ENCODE measurements around the gene SEMA5A.

- TF ChIP-seq CTCF (IDR thresholded peaks at IDR 0.05), result no peak
- no peak for TF ChIP-seq POLR2A (IDR thresholded peaks at IDR 0.05)
- TF ChIP-seq EP300 (IDR thresholded peaks at IDR 0.05; ENCODE audit: low read depth), result no peak
Measured at GRCh38 chr5:9419794-9420193, 126.1 kb downstream of the SEMA5A start.
